Measurements from ENCODE around the gene KRTAP9-3.

DNA sequence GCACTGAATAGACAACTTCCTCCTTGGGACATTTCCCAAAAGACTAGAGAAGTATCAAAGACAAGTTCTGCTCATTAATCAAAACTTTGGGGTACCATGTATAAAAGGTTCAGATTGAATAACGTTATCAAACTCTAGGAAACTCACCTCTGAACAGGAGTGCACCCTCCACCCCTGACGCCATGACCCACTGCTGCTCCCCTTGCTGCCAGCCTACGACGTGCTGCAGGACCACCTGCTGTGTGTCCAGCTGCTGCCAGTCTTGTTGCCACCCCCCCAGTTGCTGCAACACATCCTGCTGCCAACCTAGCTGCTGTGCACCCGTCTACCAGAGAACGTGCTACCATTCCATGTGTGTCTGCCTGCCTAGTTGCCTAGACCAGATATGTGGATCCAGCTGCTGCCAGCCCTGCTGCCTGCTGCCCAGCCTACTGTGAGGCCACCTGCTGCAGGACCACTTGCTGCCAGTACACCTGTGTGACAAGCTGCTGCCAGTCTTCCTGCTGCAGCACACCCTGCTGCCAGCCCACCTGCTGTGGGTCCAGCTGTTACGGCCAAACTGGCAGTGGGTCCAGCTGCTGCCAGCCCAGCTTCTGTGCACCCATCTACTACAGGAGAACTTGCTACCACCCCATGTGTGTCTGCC lies 19.6 kb upstream of the KRTAP9-3 start:
- TF ChIP-seq SIN3A (IDR thresholded peaks at IDR 0.05; ENCODE audit: borderline replicate concordance, insufficient read depth, low read length) = no peak
- TF ChIP-seq REST (IDR thresholded peaks at IDR 0.05; ENCODE audit: insufficient read depth in 1 of 2, low read depth in 2 of 2, low read length in 2 of 2) = no peak
- no peak for TF ChIP-seq FOXP2 (optimal IDR thresholded peaks at IDR 0.05; ENCODE audit: borderline replicate concordance, extremely low read depth, extremely low read length, insufficient read depth)
- TF ChIP-seq POLR2AphosphoS5 (IDR thresholded peaks at IDR 0.05; ENCODE audit: low read depth, low read length) = no peak
- TF ChIP-seq TAF1 (IDR thresholded peaks at IDR 0.05; ENCODE audit: borderline replicate concordance, insufficient read depth, low read length) = no peak

Data from PFSK-1 (cell line).